Camera-type eye (tissue), 1 donor: ENCODE measurements around the gene GPR142. TPM values are rescaled to one million over a fixed set of nuclear protein-coding genes. Genes with fewer than 3 reads are reported as not detected.

Source experiments
- total RNA-seq: library from RNA; depleted of rRNA; stranded (reverse); fragments of >200 nt; gene quantifications from one replicate; pipeline ENCODE4 v1.2.3, GENCODE V29; 2014

Gene GPR142, protein sequence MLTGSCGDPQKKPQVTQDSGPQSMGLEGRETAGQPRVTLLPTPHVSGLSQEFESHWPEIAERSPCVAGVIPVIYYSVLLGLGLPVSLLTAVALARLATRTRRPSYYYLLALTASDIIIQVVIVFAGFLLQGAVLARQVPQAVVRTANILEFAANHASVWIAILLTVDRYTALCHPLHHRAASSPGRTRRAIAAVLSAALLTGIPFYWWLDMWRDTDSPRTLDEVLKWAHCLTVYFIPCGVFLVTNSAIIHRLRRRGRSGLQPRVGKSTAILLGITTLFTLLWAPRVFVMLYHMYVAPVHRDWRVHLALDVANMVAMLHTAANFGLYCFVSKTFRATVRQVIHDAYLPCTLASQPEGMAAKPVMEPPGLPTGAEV
- 0.44 TPM for total RNA-seq

DNA sequence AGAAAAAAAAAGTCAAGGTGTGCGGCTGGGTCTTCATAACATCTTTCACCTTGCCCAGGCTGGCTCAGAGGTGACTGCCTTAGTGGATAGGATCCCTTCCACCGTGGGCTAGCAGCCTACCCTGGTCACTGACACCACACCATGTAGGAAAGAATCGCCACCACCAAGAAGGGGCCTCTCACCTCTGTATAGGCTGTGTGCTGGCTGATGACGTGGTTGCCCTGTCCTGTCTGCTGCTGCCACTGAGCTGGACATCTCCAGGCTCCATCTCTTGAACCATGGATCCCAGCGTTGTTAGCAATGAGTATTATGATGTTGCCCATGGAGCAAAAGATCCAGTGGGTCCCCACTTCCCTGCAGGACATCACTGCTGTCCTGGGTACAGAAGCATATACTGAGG, at the start of gene GPR142:
Gene GPR142, plus strand, starts transcription at position 301 of the 400 bp plus-strand sequence. CDS start 2,035 bp downstream, outside the sequence.

DNA sequence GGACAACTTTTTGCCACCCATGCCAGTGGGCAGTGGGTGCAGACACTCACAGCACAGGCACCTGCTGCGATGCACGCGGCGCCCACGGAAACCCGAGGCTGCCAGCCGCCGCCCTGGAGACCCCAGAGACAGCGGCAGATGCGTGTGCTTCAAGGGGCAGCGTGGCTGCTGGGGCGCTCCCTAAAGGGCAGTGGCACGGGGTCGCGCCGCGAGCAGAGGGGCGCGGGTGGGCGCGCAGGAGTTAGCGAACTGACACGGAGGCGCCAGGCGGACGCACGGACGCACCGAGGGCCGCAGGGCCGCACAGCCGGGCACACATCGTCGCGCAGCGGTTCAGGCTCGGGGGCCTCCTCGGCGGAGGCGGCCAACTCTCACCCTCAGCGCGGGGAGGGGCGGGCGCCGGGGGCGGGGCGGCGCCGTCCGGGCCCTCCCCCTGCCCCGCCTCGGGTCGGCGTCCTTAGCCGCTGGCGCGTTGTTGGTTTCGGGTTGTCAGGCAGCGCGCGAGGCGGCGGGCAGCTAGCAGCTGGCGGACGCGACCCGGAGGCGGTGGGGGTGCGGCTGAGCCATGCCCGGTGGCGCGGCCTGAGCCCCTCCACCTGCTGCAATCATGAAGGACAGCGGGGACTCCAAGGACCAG, 41.4 kb upstream of the GPR142 start, which contains the start of gene KIF19:
Gene KIF19, plus strand, starts transcription at position 484 of the 637 bp plus-strand sequence. Its CDS starts 124 bp downstream, at position 608.

DNA sequence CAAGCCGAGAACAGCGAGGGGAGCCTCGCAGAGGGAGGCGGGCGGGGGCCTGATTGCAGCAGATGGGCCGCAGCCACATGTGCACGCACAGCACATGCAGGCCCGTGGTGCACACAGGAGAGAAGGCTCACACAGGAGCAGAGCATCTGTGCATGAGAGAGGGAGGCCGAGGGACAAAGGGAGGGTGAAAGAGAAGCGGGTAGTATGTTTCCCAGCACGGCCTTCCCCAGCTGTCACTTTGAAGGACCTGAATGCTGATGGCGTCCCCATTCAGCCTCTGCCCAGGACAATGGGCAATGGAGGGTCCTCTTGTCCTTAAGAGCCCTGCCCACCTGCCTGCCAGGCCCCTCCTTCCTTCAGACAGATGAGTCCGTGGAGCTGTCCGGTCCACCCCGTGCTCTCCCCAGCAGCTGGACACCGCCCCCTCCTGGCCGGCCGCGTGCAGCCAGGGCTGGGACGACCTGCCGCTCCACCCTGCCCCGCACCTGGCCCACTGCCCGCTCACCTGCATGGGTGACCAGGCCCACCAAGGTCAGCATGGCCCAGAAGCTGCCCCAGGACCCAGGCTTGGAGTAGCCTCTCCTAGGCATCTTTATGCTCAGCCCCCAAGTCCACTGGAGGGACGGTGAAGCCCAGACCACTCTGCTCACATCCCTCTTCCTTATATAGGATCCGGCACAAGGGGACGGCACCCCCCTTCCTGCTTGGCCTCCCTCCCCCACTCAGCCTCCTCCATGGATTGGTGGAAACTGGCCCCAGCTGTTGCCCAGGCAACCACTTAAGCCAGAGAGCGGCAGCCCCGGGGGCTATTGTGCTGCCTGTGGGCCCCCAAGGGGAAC, 5.9 kb upstream of the GPR142 start, which contains the start of gene BTBD17:
Gene BTBD17, minus strand, starts transcription at position 639 of the 839 bp plus-strand sequence. Its CDS starts 49 bp downstream, at position 590.

Other genes with a start within 250 kb of the GPR142 start
- 214 TPM for gene RPL38, start 163.8 kb upstream of the GPR142 start, total RNA-seq
- 52.5 TPM for gene TTYH2, start 153.9 kb upstream of the GPR142 start, total RNA-seq
- gene DNAI2, start 93.3 kb upstream of the GPR142 start, total RNA-seq = 0.44 TPM
- 18.6 TPM for gene KIF19, start 41.3 kb upstream of the GPR142 start, total RNA-seq
- gene BTBD17, start 5.6 kb upstream of the GPR142 start, total RNA-seq = 8.9 TPM
- gene GPRC5C, start 64.6 kb downstream of the GPR142 start, total RNA-seq = 23.6 TPM
- gene CD300A, start 99.1 kb downstream of the GPR142 start, total RNA-seq = 1.8 TPM
- gene CD300LB, start 164.0 kb downstream of the GPR142 start, total RNA-seq = 0.71 TPM
- gene CD300C, start 178.6 kb downstream of the GPR142 start, total RNA-seq = not detected
- gene CD300H, start 200.0 kb downstream of the GPR142 start, total RNA-seq = not detected
- gene CD300LD, start 224.8 kb downstream of the GPR142 start, total RNA-seq = not detected